ENCODE data around the gene RBFOX1. TPM values are rescaled to one million over a fixed set of nuclear protein-coding genes. Genes with fewer than 3 reads are reported as not detected.

The RBFOX1 gene
- total RNA-seq, 1 donor from 2014 or later: not detected

DNA sequence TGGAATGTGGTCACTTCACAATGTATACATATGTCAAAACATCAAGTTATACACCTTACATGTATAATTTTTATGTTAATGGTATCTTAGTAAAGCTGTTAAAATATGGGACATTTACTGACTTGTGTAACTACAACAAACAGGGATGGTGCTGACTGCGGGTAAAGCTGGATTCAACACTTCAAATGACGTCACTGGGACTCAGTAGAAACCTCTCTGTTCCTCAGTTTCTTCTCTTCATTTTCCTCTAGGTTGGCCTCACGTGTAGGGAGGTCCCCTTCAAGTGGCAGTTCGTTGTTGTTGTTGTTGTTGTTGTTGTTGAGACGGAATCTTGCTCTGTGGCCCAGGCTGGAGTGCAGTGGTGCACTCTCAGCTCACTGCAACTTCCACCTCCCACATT is 182.9 kb downstream of the RBFOX1 start:
- TF ChIP-seq, protein P1, sequence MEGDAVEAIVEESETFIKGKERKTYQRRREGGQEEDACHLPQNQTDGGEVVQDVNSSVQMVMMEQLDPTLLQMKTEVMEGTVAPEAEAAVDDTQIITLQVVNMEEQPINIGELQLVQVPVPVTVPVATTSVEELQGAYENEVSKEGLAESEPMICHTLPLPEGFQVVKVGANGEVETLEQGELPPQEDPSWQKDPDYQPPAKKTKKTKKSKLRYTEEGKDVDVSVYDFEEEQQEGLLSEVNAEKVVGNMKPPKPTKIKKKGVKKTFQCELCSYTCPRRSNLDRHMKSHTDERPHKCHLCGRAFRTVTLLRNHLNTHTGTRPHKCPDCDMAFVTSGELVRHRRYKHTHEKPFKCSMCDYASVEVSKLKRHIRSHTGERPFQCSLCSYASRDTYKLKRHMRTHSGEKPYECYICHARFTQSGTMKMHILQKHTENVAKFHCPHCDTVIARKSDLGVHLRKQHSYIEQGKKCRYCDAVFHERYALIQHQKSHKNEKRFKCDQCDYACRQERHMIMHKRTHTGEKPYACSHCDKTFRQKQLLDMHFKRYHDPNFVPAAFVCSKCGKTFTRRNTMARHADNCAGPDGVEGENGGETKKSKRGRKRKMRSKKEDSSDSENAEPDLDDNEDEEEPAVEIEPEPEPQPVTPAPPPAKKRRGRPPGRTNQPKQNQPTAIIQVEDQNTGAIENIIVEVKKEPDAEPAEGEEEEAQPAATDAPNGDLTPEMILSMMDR (conservative IDR thresholded peaks at IDR 0.05; ENCODE audit: low read depth, low read length): no peak
- no peak for DNase-seq (ENCODE audit: low read depth)
- no peak overlapping the region for H3K4me3 ChIP-seq (ENCODE audit: low read depth, low read length)

DNA sequence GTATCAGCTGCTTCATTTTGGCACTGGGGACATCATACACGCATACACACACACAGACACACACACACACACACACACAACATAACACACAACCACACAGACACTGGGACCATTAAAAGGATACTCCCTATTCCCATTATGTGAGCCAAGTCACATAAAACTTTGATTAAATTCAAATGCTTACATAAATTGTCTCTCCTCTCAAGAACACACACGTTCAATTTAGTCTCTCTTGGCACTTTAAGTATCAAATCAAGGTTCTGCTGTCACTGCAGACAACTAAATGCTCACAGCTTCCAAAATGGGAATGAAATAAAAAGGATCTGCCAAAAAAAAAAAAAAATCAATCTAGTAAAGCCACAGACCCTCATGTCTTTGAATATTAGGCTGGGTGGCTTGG is 184.9 kb downstream of the RBFOX1 start:
- TF ChIP-seq, protein P1 (conservative IDR thresholded peaks at IDR 0.05; ENCODE audit: low read depth, low read length): no peak
- no peak overlapping the region for H3K4me3 ChIP-seq (ENCODE audit: low read depth, low read length)
- no peak for DNase-seq (ENCODE audit: low read depth)

DNA sequence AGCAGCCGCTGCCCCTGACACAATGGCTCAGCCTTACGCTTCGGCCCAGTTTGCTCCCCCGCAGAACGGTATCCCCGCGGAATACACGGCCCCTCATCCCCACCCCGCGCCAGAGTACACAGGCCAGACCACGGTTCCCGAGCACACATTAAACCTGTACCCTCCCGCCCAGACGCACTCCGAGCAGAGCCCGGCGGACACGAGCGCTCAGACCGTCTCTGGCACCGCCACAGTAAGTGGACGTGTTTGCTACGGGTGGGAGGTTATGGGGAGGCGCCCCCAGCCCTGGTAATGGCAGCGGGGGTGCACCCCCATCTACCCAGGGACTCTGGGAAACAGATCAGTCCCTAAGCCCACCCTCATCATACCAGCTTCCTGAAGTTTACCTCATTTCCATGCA is 185.5 kb downstream of the RBFOX1 start:
- H3K4me3 ChIP-seq (ENCODE audit: low read depth, low read length): no peak overlapping the region
- no peak for DNase-seq (ENCODE audit: low read depth)
- TF ChIP-seq, protein P1 (conservative IDR thresholded peaks at IDR 0.05; ENCODE audit: low read depth, low read length): no peak

DNA sequence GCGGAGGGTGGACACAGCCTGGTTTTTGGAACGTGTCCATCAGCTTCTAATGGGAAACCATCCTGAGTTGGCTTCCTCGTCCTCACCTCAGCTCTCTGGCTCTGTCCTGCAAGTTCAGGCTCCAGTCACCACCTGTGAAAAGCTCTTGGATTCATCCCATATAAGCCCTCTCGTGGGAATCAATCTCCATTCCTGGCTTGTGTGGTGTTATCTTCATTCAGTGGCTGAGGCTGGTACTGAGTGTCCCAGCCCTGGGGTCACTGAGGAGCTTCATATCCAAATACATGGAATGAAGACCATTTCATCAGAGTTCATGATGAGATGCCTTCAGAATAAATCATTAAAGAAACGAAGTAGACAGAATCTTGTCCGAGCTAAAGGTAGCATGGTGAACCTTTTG is 189.2 kb downstream of the RBFOX1 start:
- no peak for DNase-seq (ENCODE audit: low read depth)
- no peak overlapping the region for H3K4me3 ChIP-seq (ENCODE audit: low read depth, low read length)
- TF ChIP-seq, protein P1 (conservative IDR thresholded peaks at IDR 0.05; ENCODE audit: low read depth, low read length): no peak

DNA sequence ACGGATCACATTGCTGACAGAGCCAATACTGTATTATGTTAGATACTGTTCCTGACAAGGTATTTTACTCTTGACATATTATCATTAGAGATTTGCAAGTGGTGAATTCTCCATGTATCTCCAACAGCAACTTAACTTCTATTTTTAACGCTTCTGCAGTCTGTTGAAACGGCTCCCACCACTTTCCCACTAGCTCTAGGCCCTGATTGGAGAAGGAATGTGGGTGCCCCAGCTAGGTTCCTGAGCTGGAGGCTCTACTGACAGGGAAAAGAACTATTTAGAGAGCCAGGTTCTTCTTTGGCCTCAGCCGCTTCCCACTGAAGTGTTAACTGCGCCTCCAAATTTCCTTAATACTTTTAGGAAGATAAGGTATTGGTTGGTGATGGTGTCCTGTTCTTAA is 191.8 kb downstream of the RBFOX1 start:
- TF ChIP-seq, protein P1 (conservative IDR thresholded peaks at IDR 0.05; ENCODE audit: low read depth, low read length): no peak
- no peak overlapping the region for H3K4me3 ChIP-seq (ENCODE audit: low read depth, low read length)
- no peak for DNase-seq (ENCODE audit: low read depth)

DNA sequence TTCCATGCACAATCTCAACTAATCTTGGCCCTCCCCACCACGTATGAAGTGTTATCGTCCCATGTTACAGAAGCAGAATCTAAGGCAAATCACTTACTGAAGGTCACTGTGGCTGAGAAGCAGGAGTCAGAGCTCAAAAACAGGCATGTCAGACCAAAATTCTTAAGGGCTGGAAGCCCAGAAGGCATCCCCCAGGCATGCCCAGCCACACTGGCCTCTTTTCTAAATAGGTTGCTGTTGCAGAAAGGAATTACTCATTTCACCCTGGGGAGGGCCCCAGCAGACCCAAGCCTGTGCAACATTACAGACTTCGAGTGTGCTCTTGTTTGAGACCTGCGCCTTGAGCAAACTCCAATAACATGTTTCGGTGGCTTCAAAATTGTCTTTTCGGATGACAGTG is 194.1 kb downstream of the RBFOX1 start:
- TF ChIP-seq, protein P1 (conservative IDR thresholded peaks at IDR 0.05; ENCODE audit: low read depth, low read length): no peak
- H3K4me3 ChIP-seq (ENCODE audit: low read depth, low read length): no peak overlapping the region

DNA sequence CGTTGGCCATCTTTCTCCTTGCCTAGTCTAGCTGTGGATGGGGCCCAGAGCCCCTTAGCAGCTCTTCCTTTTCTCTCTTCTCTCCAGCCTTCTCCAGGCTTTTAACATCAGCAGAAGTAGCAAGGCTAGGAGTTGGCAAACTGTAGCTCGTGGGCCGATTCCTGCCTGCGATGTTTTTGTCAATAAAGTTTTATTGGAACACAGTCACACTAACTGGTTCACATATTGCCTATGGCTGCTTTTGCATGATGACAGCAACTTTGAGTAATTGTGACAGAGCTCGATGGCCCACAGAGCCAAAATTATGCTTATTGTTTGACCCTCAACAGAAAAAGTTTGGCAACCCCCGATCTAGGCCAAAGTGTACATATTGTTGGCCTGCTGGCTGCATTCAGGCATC is 199.9 kb downstream of the RBFOX1 start:
- DNase-seq (ENCODE audit: low read depth): no peak
- TF ChIP-seq, protein P1 (conservative IDR thresholded peaks at IDR 0.05; ENCODE audit: low read depth, low read length): no peak
- no peak overlapping the region for H3K4me3 ChIP-seq (ENCODE audit: low read depth, low read length)

More for the DNA sequence above, 194.1 kb downstream of the RBFOX1 start:
- no peak for DNase-seq (ENCODE audit: low read depth)

Data from epithelial cell of proximal tubule (primary cell).